Measurements from ENCODE around the gene NOL4L.
"Not testable (repeated sequence)": the region's sequence is repeated elsewhere in the genome, so short reads cannot be mapped to it uniquely, and the experiment has no call there.

GRCh38 chr20:32578062-32578461 lies 7.1 kb downstream of the NOL4L start:
- not testable (repeated sequence) for TF ChIP-seq REST (IDR thresholded peaks at IDR 0.05; ENCODE audit: insufficient replicate concordance, low read depth); CTCF (IDR thresholded peaks at IDR 0.05; ENCODE audit: insufficient read depth, low read length); POLR2AphosphoS5 (IDR thresholded peaks at IDR 0.05; ENCODE audit: low read depth)

All from HL-60 (cell line).